Fibroblast of villous mesenchyme (primary cell): ENCODE results near the gene CELF2. TPM values are rescaled to one million over a fixed set of nuclear protein-coding genes. Genes with fewer than 3 reads are reported as not detected.

Experiments used
- DNase-seq: peaks from one replicate; pipeline ENCODE4 v3.0.0-alpha.2; 2010; ENCODE audit warnings: low read depth
- H3K4me3 ChIP-seq: 2 replicates; pipeline ENCODE4 v1.5.1; 2011; ENCODE audit warnings: low read depth, mild to moderate bottlenecking, low read length
- CTCF ChIP-seq: IDR thresholded peaks from 2 replicates; pipeline ENCODE4 v1.5.1; 2012; ENCODE audit warnings: low read depth, mild to moderate bottlenecking, low read length; ENCODE audit not compliant: insufficient read depth
- total RNA-seq: library from RNA; depleted of rRNA; stranded (reverse); fragments of >200 nt; gene quantifications from 2 replicates; pipeline ENCODE4 v1.2.3, GENCODE V29; 2012

CELF2 gene
- total RNA-seq, 1 donor, result 2.2 TPM

- DNase-seq, result no peak
- no peak overlapping the region for H3K4me3 ChIP-seq
- TF ChIP-seq CTCF, result no peak
Measured at GRCh38 chr10:11249152-11249807, 231.6 kb downstream of the CELF2 start.

- no peak overlapping the region for H3K4me3 ChIP-seq
- no peak for DNase-seq
- TF ChIP-seq CTCF, result no peak
Measured at GRCh38 chr10:11249808-11250195, 232.1 kb downstream of the CELF2 start.

DNA sequence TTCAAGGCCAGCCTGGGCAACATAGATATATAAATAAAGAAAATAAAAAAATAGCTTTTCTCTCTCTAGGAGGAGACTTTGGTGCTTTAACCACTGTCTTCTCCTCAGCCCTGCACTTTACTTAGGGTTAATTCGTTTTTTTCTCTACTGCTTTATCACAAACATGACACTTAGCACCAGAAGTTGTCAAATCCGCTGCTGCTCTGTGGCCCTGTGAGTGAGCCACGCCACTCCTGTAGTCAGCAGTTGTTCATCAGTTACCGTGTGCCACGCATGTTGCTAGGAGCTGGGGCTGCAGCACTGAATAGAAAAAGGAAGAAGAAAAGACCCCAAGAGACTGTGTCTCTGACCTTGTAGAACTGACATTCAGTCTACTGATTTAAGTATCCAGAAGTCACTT lies 232.6 kb downstream of the CELF2 start:
- DNase-seq, result no peak
- TF ChIP-seq CTCF, result no peak
- H3K4me3 ChIP-seq, result no peak overlapping the region

- DNase-seq, result no peak
- TF ChIP-seq CTCF, result no peak
- no peak overlapping the region for H3K4me3 ChIP-seq
Measured at GRCh38 chr10:11252887-11253286, 235.2 kb downstream of the CELF2 start.

DNA sequence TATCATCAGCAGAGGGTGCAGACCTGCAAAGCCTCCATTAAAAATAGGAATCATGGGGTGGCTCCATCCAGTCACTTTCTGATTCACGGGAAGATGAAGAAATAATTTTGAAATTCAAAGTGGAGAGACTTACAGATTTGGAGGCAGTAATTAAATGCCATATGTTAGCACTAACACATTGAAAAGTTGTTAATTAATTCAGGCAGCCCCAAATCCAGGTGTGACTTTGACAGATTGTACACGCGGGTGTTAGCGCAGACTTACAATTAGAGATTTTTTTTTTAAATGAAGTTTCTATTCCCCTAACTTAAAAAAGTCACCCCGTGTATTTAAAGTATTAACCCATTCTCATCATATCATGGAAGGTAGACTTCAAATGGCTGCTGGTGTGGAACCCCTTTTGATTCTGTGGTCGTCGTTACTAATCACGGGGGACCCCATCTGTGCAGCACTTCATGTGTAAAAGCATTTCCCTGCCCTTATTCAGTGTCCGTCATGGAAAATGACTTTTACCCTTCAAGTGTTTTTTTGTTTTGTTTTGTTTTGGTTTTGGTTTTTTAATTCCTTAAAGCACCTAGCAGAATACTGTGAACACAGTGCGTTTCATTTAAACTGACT lies 235.8 kb downstream of the CELF2 start:
- no peak for DNase-seq
- H3K4me3 ChIP-seq, result no peak overlapping the region
- no peak for TF ChIP-seq CTCF

- H3K4me3 ChIP-seq, result no peak overlapping the region
- TF ChIP-seq CTCF, result no peak
- no peak for DNase-seq
Measured at GRCh38 chr10:11255156-11255555, 237.5 kb downstream of the CELF2 start.
